ENCODE data around the gene USP5. TPM values are rescaled to one million over a fixed set of nuclear protein-coding genes. Genes with fewer than 3 reads are reported as not detected.
A peak's percentile ranks its signal among the peaks of the same experiment; 100 is the strongest.

USP5 gene
- total and polyA plus RNA-seq, 2 of the 8 experiments (the other 6 are each of a cell fraction or from before 2014, with no cell fraction given): 66.5 to 148 TPM

DNA sequence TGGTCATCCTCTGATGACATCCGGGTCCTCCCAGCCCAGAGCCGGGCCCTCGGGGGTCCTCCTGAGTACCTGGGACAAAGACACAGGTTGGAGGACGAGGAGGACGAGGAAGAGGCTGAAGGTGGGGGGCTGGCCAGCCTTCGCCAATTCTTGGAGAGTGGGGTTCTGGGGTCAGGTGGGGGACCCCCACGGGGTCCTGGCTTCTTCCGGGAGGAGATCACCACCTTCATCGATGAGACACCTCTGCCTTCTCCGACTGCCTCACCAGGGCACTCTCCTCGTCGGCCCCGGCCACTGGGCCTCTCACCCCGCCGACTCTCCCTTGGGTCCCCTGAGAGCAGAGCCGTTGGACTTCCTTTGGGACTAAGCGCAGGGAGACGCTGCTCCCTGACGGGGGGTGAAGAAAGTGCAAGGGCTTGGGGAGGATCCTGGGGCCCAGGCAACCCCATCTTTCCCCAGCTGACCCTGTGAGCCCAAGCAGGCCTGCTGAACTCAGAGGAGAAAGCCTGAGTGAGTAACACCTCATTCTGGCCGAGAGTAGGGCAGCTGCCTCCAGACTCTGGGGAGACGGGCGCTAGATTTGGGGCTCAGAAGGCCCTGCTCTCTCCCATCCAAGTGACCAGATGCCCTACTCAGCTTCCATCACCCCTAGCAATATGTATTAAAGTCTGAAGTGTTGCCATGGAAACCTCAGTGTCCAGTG lies 25.1 kb upstream of the USP5 start:
- H2BK12ac ChIP-seq (ENCODE audit: low read depth, low read length): 0 out of 2 replicates have a peak overlapping the region, but pooled peaks have one; percentile 2
- no peak overlapping the region for H2BK120ac ChIP-seq (replicated peaks; ENCODE audit: low read depth, low read length)
- H3K23me2 ChIP-seq (ENCODE audit: low read depth, low read length): peaks cover 22% of the 10 kb centered on the region
- H4K20me1 ChIP-seq (replicated peaks in 1 of 2; ENCODE audit: control insufficient read depth in 1 of 2, insufficient read depth in 2 of 2, low read length in 2 of 2): peaks cover 0 to 7% of the 10 kb centered on the region in 2 experiments
- peak overlapping the region; percentile 69 for H4K91ac ChIP-seq (replicated peaks; ENCODE audit: insufficient read length, low read length)
- peak overlapping the region; percentile 66 to 77 for H3K4me2 ChIP-seq (ENCODE audit: insufficient read depth in 1 of 2, low read depth in 2 of 2, low read length in 2 of 2)
- H3K14ac ChIP-seq (ENCODE audit: insufficient read length): no peak overlapping the region
- CTCF ChIA-PET (ENCODE audit: partially characterized antibody): interaction anchor here (0.5 to 23.7 kb wide), 20 partner anchors 8 to 464 kb away, joined by 3 to 532 read pairs (median 4); partner anchors contain the start of genes CD4, CDCA3, COPS7A and GNB3
- H2BK5ac ChIP-seq (ENCODE audit: low read depth, low read length): peak overlapping the region; percentile 60; the same call in 1 of the 2 replicates
- DNase-seq (ENCODE audit: low read depth in 1 of 2, low spot score in 2 of 2): no peak
- no peak for FAIRE-seq
- H3K18ac ChIP-seq (ENCODE audit: extremely low read depth, low read length): peak overlapping the region; percentile 76; the same call in 1 of the 2 replicates
- H3K79me2 ChIP-seq (ENCODE audit: control insufficient read depth in 1 of 2, insufficient read depth in 2 of 2, low read length in 2 of 2): peaks cover 0 to 9% of the 10 kb centered on the region in 2 experiments; a peak in 1 of 4 replicates
- H2BK15ac ChIP-seq (ENCODE audit: low read length): no peak overlapping the region
- no peak overlapping the region for H3K56ac ChIP-seq (replicated peaks; ENCODE audit: insufficient read length, low read depth, low read length)
- H4K8ac ChIP-seq (ENCODE audit: extremely low read depth, insufficient read depth, low read length): peak overlapping the region; percentile 63; the same call in 1 of the 2 replicates
- peak overlapping the region; percentile 61 for H3K4ac ChIP-seq (replicated peaks; ENCODE audit: insufficient read length, low read depth, low read length)
- H3K4me3 ChIP-seq (ENCODE audit: extremely low read depth in 1 of 4, insufficient read depth in 2 of 4, low read depth in 3 of 4, low read length in 4 of 4): peak overlapping the region in 2 of 4 experiments; percentile 40 to 55; a peak in 4 of 8 replicates
- peaks cover 0 to 11% (median 8%) of the 10 kb centered on the region in 4 experiments; a peak in 5 of 7 replicates for H3K27me3 ChIP-seq (replicated peaks in 1 of 4; ENCODE audit: control insufficient read depth in 3 of 4, extremely low read depth in 1 of 4, insufficient read depth in 3 of 4, low read length in 3 of 4)
- no peak overlapping the region for H3K27ac ChIP-seq (ENCODE audit: low read depth, low read length)
- WGBS, 2 experiments (ENCODE audit: extremely low coverage in 1 of 2, insufficient coverage in 1 of 2, insufficient read length in 1 of 2, insufficient replicate concordance in 2 of 2, low coverage in 1 of 2, low lambda C conversion rate in 2 of 2, missing lambda C conversion rate in 1 of 2): 83% methylated on average over 22 of the region's 22 CpGs; no CpG with 5 or more reads in 1 of the 2 experiments
- H3K4me1 ChIP-seq (replicated peaks in 1 of 4; ENCODE audit: control insufficient read depth in 3 of 4, insufficient read depth in 4 of 4, low read length in 3 of 4): peaks cover 4 to 37% (median 25%) of the 10 kb centered on the region in 4 experiments
- no peak overlapping the region for H3K23ac ChIP-seq (ENCODE audit: insufficient read length)
- H2BK20ac ChIP-seq (ENCODE audit: low read length): no peak overlapping the region; the same call in 1 of the 2 replicates
- peaks cover 4 to 14% (median 13%) of the 10 kb centered on the region in 4 experiments; a peak in 5 of 8 replicates for H3K36me3 ChIP-seq (ENCODE audit: control insufficient read depth in 2 of 4, insufficient read depth in 4 of 4, low read length in 3 of 4)
- H2AFZ ChIP-seq (ENCODE audit: low read length): no peak overlapping the region
- POLR2A ChIA-PET (ENCODE audit: partially characterized antibody): interaction anchor here (0.8 to 27.1 kb wide), 12 partner anchors 8 to 212 kb away, joined by 3 to 388 read pairs (median 6); partner anchors contain the start of genes CDCA3, GNB3, MLF2 and PTMS
- H3K79me1 ChIP-seq (ENCODE audit: low read depth, low read length): peaks cover 4% of the 10 kb centered on the region
- H3K9ac ChIP-seq (replicated peaks in 1 of 4; ENCODE audit: extremely low read depth in 1 of 4, low read depth in 3 of 4, low read length in 3 of 4): no peak overlapping the region
- H2AK5ac ChIP-seq (ENCODE audit: low read depth, low read length): peak overlapping the region; percentile 1; the same call in 1 of the 2 replicates
- peak overlapping the region; percentile 4 for H4K5ac ChIP-seq (ENCODE audit: insufficient read length, low read depth, low read length)
- TF ChIP-seq, protein P1, sequence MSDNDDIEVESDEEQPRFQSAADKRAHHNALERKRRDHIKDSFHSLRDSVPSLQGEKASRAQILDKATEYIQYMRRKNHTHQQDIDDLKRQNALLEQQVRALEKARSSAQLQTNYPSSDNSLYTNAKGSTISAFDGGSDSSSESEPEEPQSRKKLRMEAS (IDR thresholded peaks at IDR 0.05): no peak
- TF ChIP-seq KDM4A (IDR thresholded peaks at IDR 0.05; ENCODE audit: low read depth, low read length, severe bottlenecking) (no peak), RAD21 (IDR thresholded peaks at IDR 0.05 in 1 of 2, conservative IDR thresholded peaks at IDR 0.05 in 1 of 2; ENCODE audit: low read depth in 2 of 2, low read length in 2 of 2) (0 out of 4 replicates have a peak, but pooled peaks of 1 of the 2 experiments have one; percentile 15), TBP (IDR thresholded peaks at IDR 0.05; ENCODE audit: low read depth, low read length) (no peak), POU5F1 (IDR thresholded peaks at IDR 0.05; ENCODE audit: low read depth, low read length) (no peak), RNF2 (IDR thresholded peaks at IDR 0.05; ENCODE audit: borderline replicate concordance, low read depth, low read length, missing control alignments, poor library complexity, severe bottlenecking) (no peak)
- H3K9me3 ChIP-seq (ENCODE audit: insufficient read depth in 2 of 2, low read depth in 1 of 2, low read length in 1 of 2): no peaks in the 10 kb centered on the region

Measured in H1 (cell line).